ENCODE results near the gene ACAN. TPM values are rescaled to one million over a fixed set of nuclear protein-coding genes. Genes with fewer than 3 reads are reported as not detected.
A peak's percentile ranks its signal among the peaks of the same experiment; 100 is the strongest.

The ACAN gene
- total RNA-seq, 1 donor from 2014 or later, result 0.04 TPM

- ATAC-seq, result no peak
Observed at GRCh38 chr15:88802250-88802990, 816 bp upstream of the ACAN start.

- no peak for ATAC-seq
Observed at GRCh38 chr15:88802991-88803240, 320 bp upstream of the ACAN start.

DNA sequence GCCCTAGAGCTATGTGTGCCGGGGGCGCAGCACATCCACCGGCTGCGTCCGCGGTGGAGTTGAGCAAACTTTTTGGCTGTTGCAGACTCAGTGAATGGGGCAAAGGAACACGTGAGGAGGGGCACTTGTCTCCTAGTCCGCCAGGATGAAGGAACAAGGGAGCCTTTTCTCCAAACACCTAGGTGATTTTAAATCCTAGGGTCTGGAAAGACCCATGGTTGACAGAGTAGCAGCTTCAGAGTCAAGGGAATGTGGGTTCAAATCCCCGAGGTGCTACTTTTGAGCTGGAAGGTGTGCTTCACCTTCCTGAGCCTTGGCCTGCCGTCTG, 648 bp downstream of the ACAN start:
- no peak for ATAC-seq

- ATAC-seq, result no peak
Observed at GRCh38 chr15:88804257-88804656, 1.0 kb downstream of the ACAN start.

- no peak for ATAC-seq
Observed at GRCh38 chr15:88805031-88805780, 2.0 kb downstream of the ACAN start.

- ATAC-seq, result no peak
Observed at GRCh38 chr15:88810446-88810845, 7.2 kb downstream of the ACAN start.

GRCh38 chr15:88812133-88812532, 8.9 kb downstream of the ACAN start:
- ATAC-seq, result no peak

- no peak for ATAC-seq
Observed at GRCh38 chr15:88813960-88814359, 10.7 kb downstream of the ACAN start.

DNA sequence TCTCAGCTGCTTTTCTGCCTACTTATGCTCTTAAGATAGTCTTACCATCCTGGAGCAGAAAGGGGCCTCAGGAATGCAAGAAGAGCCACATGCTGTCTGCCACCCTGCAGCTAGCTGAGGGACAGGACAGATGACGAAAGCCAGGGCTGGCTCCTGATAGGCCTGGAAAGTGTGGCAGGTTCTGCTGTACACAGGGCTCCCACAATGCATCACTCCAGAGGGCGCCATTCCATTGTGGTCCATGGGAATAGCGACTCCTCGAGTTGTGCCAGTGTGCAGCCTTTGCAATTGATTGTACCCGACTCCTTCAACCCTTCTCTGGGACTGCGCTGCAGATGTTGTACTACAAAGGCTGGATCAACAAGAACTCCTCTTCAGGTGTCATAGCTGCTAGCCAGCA, 11.2 kb downstream of the ACAN start:
- no peak for ATAC-seq

DNA sequence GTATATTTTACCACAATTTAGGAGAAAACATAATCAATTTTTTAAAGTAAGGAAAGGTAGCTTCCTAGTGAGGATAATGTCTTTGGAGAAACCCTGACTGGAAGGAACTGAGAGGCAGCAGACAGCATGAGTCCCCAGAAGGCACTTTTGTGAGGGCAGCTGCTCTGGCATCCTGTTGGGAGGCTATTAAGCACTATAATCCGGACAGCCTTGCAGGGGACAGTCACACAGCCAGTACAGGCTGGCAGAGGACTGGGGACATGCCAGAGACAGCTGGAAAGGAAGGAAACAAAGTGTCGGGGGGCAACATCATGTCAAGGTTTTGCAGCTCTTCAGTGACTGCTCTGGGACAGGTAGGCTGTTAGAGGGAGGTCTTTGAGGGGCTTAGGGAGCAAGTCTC, 15.7 kb downstream of the ACAN start:
- ATAC-seq, result no peak

DNA sequence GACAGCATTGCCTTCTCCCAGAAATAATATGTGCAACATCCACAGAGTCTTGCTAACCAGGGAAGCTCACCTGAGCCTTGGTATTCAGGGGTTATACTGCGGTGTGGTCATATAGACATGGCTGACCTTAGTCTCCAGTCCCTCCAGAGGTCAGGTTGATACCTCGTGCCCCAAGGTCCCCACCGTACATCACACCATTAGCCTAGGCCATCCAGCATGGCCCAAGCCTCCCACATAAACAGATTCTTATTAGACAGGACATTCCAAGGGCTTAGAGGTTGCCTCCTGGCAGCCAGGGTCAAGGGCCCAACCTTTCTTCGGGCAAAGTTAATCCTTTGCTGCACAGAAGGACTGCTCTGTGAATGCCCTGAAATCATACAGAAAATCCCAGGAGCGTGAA, 18.8 kb downstream of the ACAN start:
- no peak for ATAC-seq

DNA sequence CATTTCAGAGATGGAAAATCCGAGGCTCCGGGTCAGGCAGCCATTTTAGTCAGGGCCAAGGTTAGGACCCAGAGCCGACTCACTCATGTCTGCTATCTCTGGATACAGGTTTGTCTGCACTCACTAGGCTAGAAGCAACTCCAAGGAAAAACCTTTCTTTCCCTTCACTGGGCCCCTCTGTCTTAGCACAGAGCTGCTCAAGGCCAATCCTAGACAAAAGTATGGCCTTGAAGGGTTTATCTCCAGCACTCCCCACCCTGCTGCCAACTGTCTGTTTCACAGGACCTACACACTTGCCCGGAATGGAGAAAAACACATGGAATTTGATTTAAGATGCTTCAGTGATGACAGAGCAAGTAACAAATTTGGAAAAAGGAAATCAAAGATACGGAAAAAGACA, 25.6 kb downstream of the ACAN start:
- ATAC-seq, result no peak

GRCh38 chr15:88830016-88830415, 26.8 kb downstream of the ACAN start:
- no peak for ATAC-seq

DNA sequence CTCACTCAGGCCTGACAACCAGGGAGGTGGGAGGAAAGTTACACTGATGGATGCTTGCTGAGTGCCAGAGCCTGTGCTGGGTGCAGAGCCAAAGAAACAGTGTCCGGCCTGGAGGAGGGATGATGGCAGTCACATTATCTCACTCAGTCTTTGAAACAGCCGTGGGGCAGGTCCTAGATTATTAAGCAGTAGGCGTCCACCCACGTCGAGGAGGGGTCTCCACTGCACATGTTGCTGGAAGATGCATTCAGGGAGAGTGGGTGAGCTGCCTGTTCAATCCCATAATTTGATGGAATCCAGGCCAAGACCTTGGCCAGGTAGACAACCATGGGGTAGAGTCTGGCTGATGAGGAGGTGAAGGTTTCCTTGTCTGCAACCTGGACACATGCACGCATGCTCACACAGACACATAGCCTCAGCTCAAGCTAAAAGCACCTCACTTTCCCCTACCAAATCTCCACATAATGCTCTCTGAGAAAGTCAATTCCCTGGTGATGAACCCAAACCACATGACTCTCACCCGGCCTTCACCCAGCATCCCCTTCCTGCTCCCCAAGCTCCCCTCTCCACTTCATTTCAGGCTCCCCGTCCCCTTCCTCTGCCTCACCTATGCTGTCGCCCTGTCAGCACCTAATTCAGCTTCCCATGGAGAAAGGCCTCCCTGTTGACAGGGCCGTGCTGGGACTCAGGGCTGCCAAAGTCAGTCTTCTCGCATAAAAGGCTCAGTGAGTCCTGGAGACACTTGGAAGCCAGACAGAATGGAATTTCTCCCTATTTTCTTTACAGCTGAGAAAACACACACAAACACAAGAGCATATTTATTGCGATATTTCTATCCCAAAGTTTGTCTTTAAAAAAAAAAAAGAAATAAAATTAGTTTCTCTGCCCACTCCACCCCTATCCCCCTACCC, 29.8 kb downstream of the ACAN start:
- no peak for ATAC-seq

GRCh38 chr15:88833731-88834100, 30.5 kb downstream of the ACAN start:
- ATAC-seq, result no peak

DNA sequence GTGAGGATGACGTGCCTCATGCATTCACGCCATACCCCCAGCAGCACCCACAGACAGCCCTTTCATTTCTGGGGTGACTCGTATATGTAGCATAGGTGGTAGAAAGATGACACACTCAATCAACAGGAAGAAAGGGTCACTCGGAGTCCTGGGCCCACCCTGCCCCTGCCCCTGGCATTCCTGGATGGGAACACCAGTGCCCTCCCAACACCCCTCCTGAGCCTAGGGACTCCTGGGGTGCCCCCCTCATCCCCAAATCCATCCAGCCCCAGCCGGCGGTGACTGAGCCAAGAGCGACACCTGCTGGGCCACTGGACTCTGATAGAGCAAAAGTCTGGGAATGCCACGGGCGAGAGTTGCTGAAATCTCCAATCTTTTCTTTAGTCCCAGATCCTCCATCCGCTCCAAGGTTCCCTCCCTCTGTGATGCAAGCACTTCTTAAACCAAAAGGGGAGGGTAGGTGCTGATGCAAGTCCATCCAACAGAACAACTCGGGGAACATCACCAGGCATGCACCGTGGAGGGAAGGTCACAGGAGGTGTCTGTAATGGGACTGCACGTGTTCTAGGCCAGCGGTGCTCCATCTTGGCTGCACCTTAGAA, 31.1 kb downstream of the ACAN start:
- ATAC-seq, result peak; percentile 45

DNA sequence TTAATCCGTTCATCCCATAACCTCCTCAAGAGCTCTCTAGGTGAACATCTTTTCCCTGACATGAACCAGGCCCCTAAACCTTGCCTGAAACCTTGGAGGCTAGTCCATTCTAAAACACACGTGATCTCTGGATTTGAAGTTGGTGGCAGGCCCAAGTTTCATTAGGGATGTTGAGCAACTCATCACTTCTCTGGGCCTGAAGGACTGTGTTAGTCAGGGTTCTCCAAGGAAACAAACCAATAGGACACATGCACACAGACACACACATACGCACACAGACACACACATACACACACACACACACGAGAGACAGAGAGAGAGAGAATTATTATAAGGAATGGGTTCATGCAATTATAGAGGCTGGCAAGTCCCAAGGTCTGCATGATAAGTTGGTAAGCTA, 31.9 kb downstream of the ACAN start:
- no peak for ATAC-seq

GRCh38 chr15:88835646-88836045, 32.4 kb downstream of the ACAN start:
- no peak for ATAC-seq

- ATAC-seq, result no peak
Observed at GRCh38 chr15:88838667-88839066, 35.4 kb downstream of the ACAN start.

GRCh38 chr15:88839146-88839545, 35.9 kb downstream of the ACAN start:
- no peak for ATAC-seq

GRCh38 chr15:88839961-88840360, 36.7 kb downstream of the ACAN start:
- no peak for ATAC-seq

GRCh38 chr15:88841236-88841635, 38.0 kb downstream of the ACAN start:
- no peak for ATAC-seq

GRCh38 chr15:88842156-88842555, 38.9 kb downstream of the ACAN start:
- ATAC-seq, result no peak
